SK-N-SH (cell line): Measurements from ENCODE around the gene SAT2. TPM values are rescaled to one million over a fixed set of nuclear protein-coding genes. Genes with fewer than 3 reads are reported as not detected.

Source experiments
- CTCF ChIA-PET: fragments of 300-600, 350-600 bp; formaldehyde crosslinking; extraction: SDS; loops from one replicate; lab custom pipeline; 2021; lab: Yijun Ruan, JAX
- POLR2A ChIA-PET: fragments of 350-600 bp; sonication (Branson Sonifier 250); formaldehyde crosslinking; extraction: SDS; loops from one replicate; lab custom pipeline; 2020; ENCODE audit warnings: antibody characterized with exemption, inconsistent platforms; lab: Yijun Ruan, JAX
- DNase-seq: peaks from one replicate; pipeline ENCODE4 v3.0.0; 2012
- H2AFZ ChIP-seq: fragments of 200-600 bp; sonication (generic); 2 replicates; pipeline ENCODE4 v1.8.1; 2016; ENCODE audit warnings: antibody characterized with exemption, mild to moderate bottlenecking, low read depth
- H3F3A ChIP-seq: fragments of 200-600 bp; sonication (generic); replicated peaks from 2 replicates; pipeline ENCODE3; 2016; ENCODE audit warnings: antibody characterized with exemption, mild to moderate bottlenecking; ENCODE audit not compliant: insufficient read depth
- H3K27ac ChIP-seq, 2 experiments: fragments of 200-500 bp in 1 of 2; fragments of 200-600 bp in 1 of 2; sonication (Bioruptor generic) in 1 of 2; sonication (generic), shearing (Covaris generic) in 1 of 2; 2 replicates each; pipeline versions ENCODE4 v1.5.1 to v1.6.1; 2014 to 2016; ENCODE audit warnings: low read depth in 2 of 2, inconsistent platforms in 1 of 2, low read length in 1 of 2, mild to moderate bottlenecking in 1 of 2, mixed read lengths in 1 of 2
- H3K27me3 ChIP-seq: fragments of 200-600 bp; sonication (generic), shearing (Covaris generic); 2 replicates; pipeline ENCODE4 v1.6.1; 2016; ENCODE audit warnings: mixed run types; ENCODE audit not compliant: insufficient read depth
- H3K36me3 ChIP-seq, 2 experiments: fragments of 200-500 bp in 1 of 2; fragments of 200-600 bp in 1 of 2; sonication (Bioruptor generic) in 1 of 2; sonication (generic) in 1 of 2; replicated peaks in 1 of 2; 2 replicates each; pipeline versions ENCODE3 to v1.5.1; 2014 to 2016; ENCODE audit warnings: low read length in 1 of 2, mild to moderate bottlenecking in 1 of 2; ENCODE audit not compliant: insufficient read depth in 2 of 2, control insufficient read depth in 1 of 2
- H3K4me1 ChIP-seq, 2 experiments: fragments of 200-500 bp in 1 of 2; fragments of 200-600 bp in 1 of 2; sonication (Bioruptor generic) in 1 of 2; sonication (generic), shearing (Covaris generic) in 1 of 2; 2 replicates each; pipeline versions ENCODE4 v1.5.1 to v1.6.1; 2014 to 2016; ENCODE audit warnings: low read depth in 1 of 2, low read length in 1 of 2, mixed run types in 1 of 2; ENCODE audit not compliant: insufficient read depth in 2 of 2, control insufficient read depth in 1 of 2
- H3K4me2 ChIP-seq: fragments of 200-600 bp; sonication (generic), shearing (Covaris generic); 2 replicates; pipeline ENCODE4 v1.6.1; 2017; ENCODE audit warnings: mixed run types
- H3K4me3 ChIP-seq, 2 experiments: fragments of 200-500 bp in 1 of 2; fragments of 200-600 bp in 1 of 2; sonication (Bioruptor generic) in 1 of 2; sonication (generic), shearing (Covaris generic) in 1 of 2; 2 replicates each; pipeline versions ENCODE4 v1.5.1 to v1.8.1; 2014 to 2016; ENCODE audit warnings: low read depth in 2 of 2, inconsistent platforms in 1 of 2, low read length in 1 of 2, mild to moderate bottlenecking in 1 of 2, mixed read lengths in 1 of 2, moderate library complexity in 1 of 2
- H3K79me2 ChIP-seq: fragments of 200-600 bp; sonication (generic); 2 replicates; pipeline ENCODE4 v1.8.1; 2017; ENCODE audit warnings: mild to moderate bottlenecking; ENCODE audit not compliant: insufficient read depth
- H3K9ac ChIP-seq: fragments of 200-600 bp; sonication (generic); 2 replicates; pipeline ENCODE4 v1.6.1; 2017; ENCODE audit warnings: mixed run types
- H3K9me2 ChIP-seq: fragments of 200-600 bp; sonication (generic); 2 replicates; pipeline ENCODE4 v1.6.1; 2017; ENCODE audit warnings: mixed run types
- H3K9me3 ChIP-seq: fragments of 200-600 bp; sonication (generic); 2 replicates; pipeline ENCODE4 v1.6.1; 2017; ENCODE audit warnings: mixed run types, mild to moderate bottlenecking, moderate library complexity
- H4K20me1 ChIP-seq: fragments of 200-600 bp; sonication (generic); 2 replicates; pipeline ENCODE4 v1.6.1; 2017; ENCODE audit warnings: mild to moderate bottlenecking, mixed run types; ENCODE audit not compliant: insufficient read depth
- CHD2 ChIP-seq: fragments of 150-350 bp; IDR thresholded peaks from 2 replicates; pipeline ENCODE4 v1.6.1; 2018; ENCODE audit warnings: low read length; ENCODE audit not compliant: partially characterized antibody
- EP300 ChIP-seq, 2 experiments: IDR thresholded peaks; 2 replicates each; pipeline versions ENCODE4 v1.4.0 to v1.6.1; 2012; ENCODE audit warnings: borderline replicate concordance in 1 of 2, low read depth in 1 of 2, low read length in 1 of 2
- FOSL2 ChIP-seq: IDR thresholded peaks from 2 replicates; pipeline ENCODE4 v1.4.0; 2012; ENCODE audit warnings: low read depth, mild to moderate bottlenecking, moderate library complexity, borderline replicate concordance
- FOXM1 ChIP-seq: IDR thresholded peaks from 2 replicates; pipeline ENCODE4 v1.4.0; 2012; ENCODE audit warnings: low read depth, mild to moderate bottlenecking
- GABPA ChIP-seq: IDR thresholded peaks from 2 replicates; pipeline ENCODE4 v1.4.0; 2012; ENCODE audit warnings: low read depth, mild to moderate bottlenecking
- JUND ChIP-seq: IDR thresholded peaks from 2 replicates; pipeline ENCODE4 v1.4.0; 2012
- MEF2A ChIP-seq: IDR thresholded peaks from 2 replicates; pipeline ENCODE4 v1.4.0; 2012; ENCODE audit warnings: low read depth, borderline replicate concordance
- MXI1 ChIP-seq: IDR thresholded peaks from 2 replicates; pipeline ENCODE4 v1.6.1; 2012; ENCODE audit warnings: mild to moderate bottlenecking, low read depth, low read length, improper control_type of control experiment
- POLR2AphosphoS5 ChIP-seq: IDR thresholded peaks from 2 replicates; pipeline ENCODE4 v1.6.1; 2012; ENCODE audit warnings: low read depth, low read length
- RAD21 ChIP-seq: IDR thresholded peaks from 2 replicates; pipeline ENCODE4 v1.6.1; 2012; ENCODE audit warnings: mild to moderate bottlenecking, low read length
- RCOR1 ChIP-seq: fragments of 150-350 bp; IDR thresholded peaks from 2 replicates; pipeline ENCODE4 v1.6.1; 2017; ENCODE audit warnings: antibody characterized with exemption, low read length
- RFX5 ChIP-seq: IDR thresholded peaks from 2 replicates; pipeline ENCODE4 v1.6.1; 2012; ENCODE audit warnings: mild to moderate bottlenecking, improper control_type of control experiment, low read length
- RXRA ChIP-seq: IDR thresholded peaks from 2 replicates; pipeline ENCODE4 v1.4.0; 2012; ENCODE audit warnings: low read depth, mild to moderate bottlenecking, borderline replicate concordance
- SMC3 ChIP-seq: IDR thresholded peaks from 2 replicates; pipeline ENCODE4 v1.6.1; 2012; ENCODE audit warnings: low read depth, low read length, improper control_type of control experiment
- TEAD4 ChIP-seq: IDR thresholded peaks from 2 replicates; pipeline ENCODE4 v1.4.0; 2012; ENCODE audit warnings: mild to moderate bottlenecking, borderline replicate concordance; ENCODE audit not compliant: insufficient read depth
- YY1 ChIP-seq: IDR thresholded peaks from 2 replicates; pipeline ENCODE4 v1.4.0; 2012; ENCODE audit warnings: low read depth, mild to moderate bottlenecking
- WGBS: methylation state at CpG from one replicate; pipeline ENCODE4 v1.1.6; 2017; ENCODE audit warnings: low lambda C conversion rate; 5-methylcytosine and 5-hydroxymethylcytosine counted together
- polyA plus RNA-seq, 3 experiments: library from polyadenylated mRNA; depleted of rRNA; stranded (reverse); fragments of >200 nt; gene quantifications; 2 replicates each; pipeline ENCODE4 v1.2.3, GENCODE V29; 2012
- TF ChIP-seq, protein P1 (sequence below): IDR thresholded peaks from 2 replicates; pipeline ENCODE4; 2012
- TF ChIP-seq, protein P2 (sequence below): fragments of 150-350 bp; IDR thresholded peaks from 2 replicates; pipeline ENCODE4 v1.6.1; 2016; ENCODE audit warnings: mild to moderate bottlenecking, low read depth, low read length
- TF ChIP-seq, protein P3 (sequence below): fragments of 200-600 bp; sonication (generic); IDR thresholded peaks from 2 replicates; pipeline ENCODE4 v1.6.1; 2017; ENCODE audit warnings: antibody characterized with exemption, mild to moderate bottlenecking, moderate library complexity
- TF ChIP-seq, protein P4 (sequence below): IDR thresholded peaks from 2 replicates; pipeline ENCODE4 v1.4.0; 2012; ENCODE audit warnings: low read depth
- TF ChIP-seq, protein P5 (sequence below): IDR thresholded peaks from 2 replicates; pipeline ENCODE4 v1.4.0; 2012; ENCODE audit warnings: low read depth, borderline replicate concordance

Gene SAT2
- polyA plus RNA-seq, 1 of the 3 experiments (the other 2 are of a cell fraction): 43.1 TPM

DNA sequence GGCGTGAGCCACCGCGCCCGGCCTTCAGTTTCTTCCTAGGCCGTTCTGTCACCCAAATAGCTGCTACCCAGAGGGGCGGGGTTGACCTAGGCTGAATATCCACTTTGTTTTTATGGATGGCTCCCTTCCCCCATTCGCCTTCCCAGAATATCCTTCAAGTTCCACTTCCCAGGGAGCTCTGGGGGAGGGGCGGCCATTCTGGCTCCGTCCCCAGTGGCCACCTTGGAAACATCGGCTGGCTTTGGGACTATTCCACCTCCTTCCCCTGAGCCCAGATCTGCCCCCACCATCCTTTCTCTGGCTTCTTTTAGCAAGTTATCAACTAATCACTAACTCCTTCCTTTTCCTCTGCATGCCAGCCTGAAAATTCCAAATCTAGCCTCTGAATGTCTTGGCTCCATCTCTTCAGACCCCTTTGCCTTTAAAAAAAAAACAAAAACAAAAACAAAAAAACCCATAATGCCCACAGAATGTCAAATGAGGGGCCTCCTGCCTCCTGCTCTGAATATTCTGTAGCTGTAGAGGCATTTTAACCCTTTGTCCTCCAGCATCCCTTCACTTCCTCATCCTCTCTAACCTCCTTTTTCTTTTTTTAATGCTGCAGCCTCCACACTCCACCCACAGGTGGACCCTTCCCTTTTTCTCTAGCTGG is 29.5 kb upstream of the SAT2 start:
- H3K36me3 ChIP-seq: no peaks in the 10 kb centered on the region
- peaks cover 4% of the 10 kb centered on the region for H3F3A ChIP-seq
- H4K20me1 ChIP-seq: no peaks in the 10 kb centered on the region
- H3K4me3 ChIP-seq: no peak overlapping the region
- no peaks in the 10 kb centered on the region for H3K9me2 ChIP-seq
- WGBS: 82% methylated on average over 10 of the region's 10 CpGs
- peak; percentile 20 for DNase-seq
- TF ChIP-seq FOSL2 (no peak), FOXM1 (no peak), MXI1 (no peak), RFX5 (no peak), JUND (no peak), EP300 (IDR thresholded peaks at IDR 0.05; ENCODE audit: borderline replicate concordance in 1 of 2, low read depth in 1 of 2, low read length in 1 of 2) (no peak), POLR2AphosphoS5 (no peak), RCOR1 (no peak), SMC3 (no peak), CHD2 (no peak), RXRA (no peak), MEF2A (no peak), GABPA (no peak)
- TF ChIP-seq, protein P1, sequence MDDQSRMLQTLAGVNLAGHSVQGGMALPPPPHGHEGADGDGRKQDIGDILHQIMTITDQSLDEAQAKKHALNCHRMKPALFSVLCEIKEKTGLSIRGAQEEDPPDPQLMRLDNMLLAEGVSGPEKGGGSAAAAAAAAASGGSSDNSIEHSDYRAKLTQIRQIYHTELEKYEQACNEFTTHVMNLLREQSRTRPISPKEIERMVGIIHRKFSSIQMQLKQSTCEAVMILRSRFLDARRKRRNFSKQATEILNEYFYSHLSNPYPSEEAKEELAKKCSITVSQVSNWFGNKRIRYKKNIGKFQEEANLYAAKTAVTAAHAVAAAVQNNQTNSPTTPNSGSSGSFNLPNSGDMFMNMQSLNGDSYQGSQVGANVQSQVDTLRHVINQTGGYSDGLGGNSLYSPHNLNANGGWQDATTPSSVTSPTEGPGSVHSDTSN: no peak
- TF ChIP-seq, protein P2, sequence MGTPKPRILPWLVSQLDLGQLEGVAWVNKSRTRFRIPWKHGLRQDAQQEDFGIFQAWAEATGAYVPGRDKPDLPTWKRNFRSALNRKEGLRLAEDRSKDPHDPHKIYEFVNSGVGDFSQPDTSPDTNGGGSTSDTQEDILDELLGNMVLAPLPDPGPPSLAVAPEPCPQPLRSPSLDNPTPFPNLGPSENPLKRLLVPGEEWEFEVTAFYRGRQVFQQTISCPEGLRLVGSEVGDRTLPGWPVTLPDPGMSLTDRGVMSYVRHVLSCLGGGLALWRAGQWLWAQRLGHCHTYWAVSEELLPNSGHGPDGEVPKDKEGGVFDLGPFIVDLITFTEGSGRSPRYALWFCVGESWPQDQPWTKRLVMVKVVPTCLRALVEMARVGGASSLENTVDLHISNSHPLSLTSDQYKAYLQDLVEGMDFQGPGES: no peak
- H3K9ac ChIP-seq: no peak overlapping the region
- peaks cover 7% of the 10 kb centered on the region for H3K27me3 ChIP-seq
- no peak overlapping the region for H2AFZ ChIP-seq
- ChIA-PET POLR2A (interaction anchor here (0.8 kb wide), 1 partner anchor 29 kb away, joined by 4 read pairs; no protein-coding TSS in a partner anchor), CTCF (interaction anchor here (0.6 to 2.9 kb wide), 4 partner anchors 9 to 51 kb away, joined by 3 to 11 read pairs (median 4); partner anchors contain the start of gene TP53)
- no peak overlapping the region for H3K4me2 ChIP-seq
- no peaks in the 10 kb centered on the region for H3K4me1 ChIP-seq
- no peaks in the 10 kb centered on the region for H3K9me3 ChIP-seq
- H3K27ac ChIP-seq: no peak overlapping the region
- H3K79me2 ChIP-seq: no peaks in the 10 kb centered on the region

DNA sequence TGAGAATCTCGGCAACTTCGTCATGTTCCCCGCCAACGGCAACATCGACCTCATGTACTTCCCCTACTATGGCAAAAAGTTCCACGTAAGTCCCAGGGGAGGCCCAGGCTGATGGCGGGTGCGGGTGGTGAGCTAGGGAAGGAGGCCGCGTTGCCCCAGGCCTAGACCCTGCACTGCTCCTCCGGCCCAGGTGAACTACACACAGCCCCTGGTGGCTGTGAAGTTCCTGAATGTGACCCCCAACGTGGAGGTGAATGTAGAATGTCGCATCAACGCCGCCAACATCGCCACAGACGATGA is 27.9 kb upstream of the SAT2 start:
- CTCF ChIA-PET: interaction anchor here (1.5 to 6.5 kb wide), 3 partner anchors 15 to 32 kb away, joined by 3 to 55 read pairs (median 9); partner anchors contain the start of genes TP53 and WRAP53
- WGBS: 89% methylated on average over 15 of the region's 17 CpGs
- TF ChIP-seq, protein P3, sequence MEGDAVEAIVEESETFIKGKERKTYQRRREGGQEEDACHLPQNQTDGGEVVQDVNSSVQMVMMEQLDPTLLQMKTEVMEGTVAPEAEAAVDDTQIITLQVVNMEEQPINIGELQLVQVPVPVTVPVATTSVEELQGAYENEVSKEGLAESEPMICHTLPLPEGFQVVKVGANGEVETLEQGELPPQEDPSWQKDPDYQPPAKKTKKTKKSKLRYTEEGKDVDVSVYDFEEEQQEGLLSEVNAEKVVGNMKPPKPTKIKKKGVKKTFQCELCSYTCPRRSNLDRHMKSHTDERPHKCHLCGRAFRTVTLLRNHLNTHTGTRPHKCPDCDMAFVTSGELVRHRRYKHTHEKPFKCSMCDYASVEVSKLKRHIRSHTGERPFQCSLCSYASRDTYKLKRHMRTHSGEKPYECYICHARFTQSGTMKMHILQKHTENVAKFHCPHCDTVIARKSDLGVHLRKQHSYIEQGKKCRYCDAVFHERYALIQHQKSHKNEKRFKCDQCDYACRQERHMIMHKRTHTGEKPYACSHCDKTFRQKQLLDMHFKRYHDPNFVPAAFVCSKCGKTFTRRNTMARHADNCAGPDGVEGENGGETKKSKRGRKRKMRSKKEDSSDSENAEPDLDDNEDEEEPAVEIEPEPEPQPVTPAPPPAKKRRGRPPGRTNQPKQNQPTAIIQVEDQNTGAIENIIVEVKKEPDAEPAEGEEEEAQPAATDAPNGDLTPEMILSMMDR: no peak
- TF ChIP-seq, protein P4, sequence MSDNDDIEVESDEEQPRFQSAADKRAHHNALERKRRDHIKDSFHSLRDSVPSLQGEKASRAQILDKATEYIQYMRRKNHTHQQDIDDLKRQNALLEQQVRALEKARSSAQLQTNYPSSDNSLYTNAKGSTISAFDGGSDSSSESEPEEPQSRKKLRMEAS: no peak
- no peak for TF ChIP-seq MXI1
- no peak for TF ChIP-seq RAD21
- TF ChIP-seq MEF2A: no peak
- TF ChIP-seq CHD2: no peak
- TF ChIP-seq, protein P5, sequence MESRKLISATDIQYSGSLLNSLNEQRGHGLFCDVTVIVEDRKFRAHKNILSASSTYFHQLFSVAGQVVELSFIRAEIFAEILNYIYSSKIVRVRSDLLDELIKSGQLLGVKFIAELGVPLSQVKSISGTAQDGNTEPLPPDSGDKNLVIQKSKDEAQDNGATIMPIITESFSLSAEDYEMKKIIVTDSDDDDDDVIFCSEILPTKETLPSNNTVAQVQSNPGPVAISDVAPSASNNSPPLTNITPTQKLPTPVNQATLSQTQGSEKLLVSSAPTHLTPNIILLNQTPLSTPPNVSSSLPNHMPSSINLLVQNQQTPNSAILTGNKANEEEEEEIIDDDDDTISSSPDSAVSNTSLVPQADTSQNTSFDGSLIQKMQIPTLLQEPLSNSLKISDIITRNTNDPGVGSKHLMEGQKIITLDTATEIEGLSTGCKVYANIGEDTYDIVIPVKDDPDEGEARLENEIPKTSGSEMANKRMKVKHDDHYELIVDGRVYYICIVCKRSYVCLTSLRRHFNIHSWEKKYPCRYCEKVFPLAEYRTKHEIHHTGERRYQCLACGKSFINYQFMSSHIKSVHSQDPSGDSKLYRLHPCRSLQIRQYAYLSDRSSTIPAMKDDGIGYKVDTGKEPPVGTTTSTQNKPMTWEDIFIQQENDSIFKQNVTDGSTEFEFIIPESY: no peak
- TF ChIP-seq, protein P2: no peak
- no peak for TF ChIP-seq YY1
- no peak for TF ChIP-seq FOXM1
- no peak for TF ChIP-seq TEAD4

More for the DNA sequence above, 27.9 kb upstream of the SAT2 start:
- H3K4me2 ChIP-seq: no peak overlapping the region
- H3K9me3 ChIP-seq: no peaks in the 10 kb centered on the region
- H2AFZ ChIP-seq: no peak overlapping the region
- no peaks in the 10 kb centered on the region for H3K9me2 ChIP-seq
- no peaks in the 10 kb centered on the region for H4K20me1 ChIP-seq
- H3K9ac ChIP-seq: no peak overlapping the region
- no peak overlapping the region for H3K4me3 ChIP-seq
- H3K4me1 ChIP-seq: peaks cover 0 to 3% of the 10 kb centered on the region in 2 experiments; a peak in 1 of 4 replicates
- DNase-seq: no peak
- H3K27ac ChIP-seq: no peak overlapping the region
- peaks cover 22% of the 10 kb centered on the region for H3K27me3 ChIP-seq
- POLR2A ChIA-PET: no interaction called here
- H3F3A ChIP-seq: peaks cover 4% of the 10 kb centered on the region
- no peaks in the 10 kb centered on the region for H3K36me3 ChIP-seq
- H3K79me2 ChIP-seq: no peaks in the 10 kb centered on the region
